ENCODE results near the gene ATAD1. TPM values are rescaled to one million over a fixed set of nuclear protein-coding genes. Genes with fewer than 3 reads are reported as not detected.

The ATAD1 gene
- total and polyA plus RNA-seq, 4 experiments from 2014 or later: 39.6 to 52.0 (median 44.0) TPM

DNA sequence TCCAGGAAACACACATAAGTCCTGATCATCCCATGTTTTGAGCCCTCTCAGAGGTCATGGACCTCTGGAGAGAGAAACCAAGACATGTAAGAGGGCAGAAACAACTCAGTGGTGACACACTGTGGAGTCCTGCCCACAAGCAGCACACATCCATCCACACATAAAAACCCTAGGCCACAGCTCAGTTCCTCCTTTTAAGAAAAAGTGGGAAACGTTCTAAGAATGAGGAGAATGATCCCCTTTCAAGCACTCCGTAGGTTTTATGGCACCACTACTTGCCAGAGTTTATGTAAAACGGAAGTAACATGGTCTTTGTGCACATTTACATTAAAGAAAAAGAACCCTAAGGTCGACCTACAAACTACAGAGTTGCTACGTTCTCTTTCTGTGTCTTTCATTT is 19.9 kb downstream of the ATAD1 start:
- Histone ChIP-seq H3K27me3 (ENCODE audit: insufficient read depth, low read length) (no peaks in the 10 kb centered on the region), H3K27ac (ENCODE audit: low read depth, low read length) (no peak overlapping the region), H3K4me3 (ENCODE audit: low read length in 2 of 2) (no peak overlapping the region), H3K9me3 (ENCODE audit: control insufficient read depth in 1 of 2, low read length in 2 of 2) (no peaks in the 10 kb centered on the region), H3K36me3 (ENCODE audit: insufficient read depth, low read length) (no peaks in the 10 kb centered on the region), H3K4me1 (ENCODE audit: insufficient read depth, low read length) (peaks cover 10% of the 10 kb centered on the region)
- no peak overlapping the region for H3K4me3 Mint-ChIP-seq
- ChIA-PET POLR2A (ENCODE audit: partially characterized antibody) (no interaction called here), CTCF (ENCODE audit: partially characterized antibody) (no interaction called here)
- H3K9me3 Mint-ChIP-seq: peaks cover 0 to 8% (median 7%) of the 10 kb centered on the region in 8 donors
- peaks cover 30 to 61% (median 40%) of the 10 kb centered on the region in 4 donors for H3K4me1 Mint-ChIP-seq
- intact Hi-C loops (cut with micrococcal nuclease): no loop called here
- H3K27ac Mint-ChIP-seq: peak overlapping the region in 1 of 7 donors; percentile 53
- no peak for DNase-seq
- no peaks in the 10 kb centered on the region for H3K27me3 Mint-ChIP-seq
- H3K36me3 Mint-ChIP-seq: peaks cover 38 to 47% of the 10 kb centered on the region in 2 donors

DNA sequence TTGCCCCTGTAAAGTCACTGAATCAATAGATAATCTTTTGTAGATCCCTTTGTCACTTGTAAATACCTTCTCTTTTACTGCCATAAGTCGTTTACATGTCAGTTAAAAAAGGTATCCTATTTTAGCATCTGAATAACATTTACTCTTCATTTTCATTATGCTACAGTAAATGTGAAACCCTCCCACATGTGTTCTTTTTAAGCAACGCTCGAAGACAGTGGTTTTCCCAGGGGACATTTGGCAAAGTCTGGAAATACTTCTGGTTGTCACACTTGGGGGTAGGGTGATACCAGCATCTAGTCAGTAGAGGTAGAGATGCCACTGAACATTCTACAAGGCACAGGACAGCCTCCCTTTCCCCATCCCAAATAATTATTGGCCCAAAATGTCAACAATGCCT is 23.7 kb downstream of the ATAD1 start:
- H3K36me3 Mint-ChIP-seq: peaks cover 27 to 40% of the 10 kb centered on the region in 2 donors

GRCh38 chr10:87790185-87790584 is 27.8 kb downstream of the ATAD1 start:
- DNase-seq: no peak
- Mint-ChIP-seq H3K27me3 (no peaks in the 10 kb centered on the region), H3K36me3 (peaks cover 29 to 45% of the 10 kb centered on the region in 2 donors), H3K9me3 (no peaks in the 10 kb centered on the region), H3K4me3 (no peak overlapping the region), H3K4me1 (peaks cover 17 to 45% (median 17%) of the 10 kb centered on the region in 4 donors), H3K27ac (no peak overlapping the region)
- Histone ChIP-seq H3K36me3 (ENCODE audit: insufficient read depth, low read length) (peaks cover 16% of the 10 kb centered on the region), H3K27ac (ENCODE audit: low read depth, low read length) (no peak overlapping the region), H3K4me1 (ENCODE audit: insufficient read depth, low read length) (no peaks in the 10 kb centered on the region), H3K4me3 (ENCODE audit: low read length in 2 of 2) (no peak overlapping the region), H3K9me3 (ENCODE audit: control insufficient read depth in 1 of 2, low read length in 2 of 2) (no peaks in the 10 kb centered on the region), H3K27me3 (ENCODE audit: insufficient read depth, low read length) (no peaks in the 10 kb centered on the region)
- ChIA-PET POLR2A (ENCODE audit: partially characterized antibody) (no interaction called here), CTCF (ENCODE audit: partially characterized antibody) (interaction anchor here (0.7 kb wide), 1 partner anchor 1539 kb away, joined by 3 read pairs; no protein-coding TSS in a partner anchor)
- intact Hi-C loops (cut with micrococcal nuclease): no loop called here

More for the DNA sequence above, 23.7 kb downstream of the ATAD1 start:
- peak overlapping the region in 6 of 7 donors; percentile 18 to 80 (median 69) for H3K27ac Mint-ChIP-seq
- Histone ChIP-seq H3K36me3 (ENCODE audit: insufficient read depth, low read length) (peaks cover 16% of the 10 kb centered on the region), H3K9me3 (ENCODE audit: control insufficient read depth in 1 of 2, low read length in 2 of 2) (no peaks in the 10 kb centered on the region), H3K4me1 (ENCODE audit: insufficient read depth, low read length) (peaks cover 10% of the 10 kb centered on the region), H3K27me3 (ENCODE audit: insufficient read depth, low read length) (no peaks in the 10 kb centered on the region), H3K27ac (ENCODE audit: low read depth, low read length) (no peak overlapping the region), H3K4me3 (ENCODE audit: low read length in 2 of 2) (no peak overlapping the region)
- no peaks in the 10 kb centered on the region for H3K9me3 Mint-ChIP-seq
- POLR2A ChIA-PET (ENCODE audit: partially characterized antibody): no interaction called here
- intact Hi-C loops (cut with micrococcal nuclease): no loop called here
- H3K4me3 Mint-ChIP-seq: no peak overlapping the region
- H3K4me1 Mint-ChIP-seq: peaks cover 26 to 68% (median 35%) of the 10 kb centered on the region in 4 donors
- CTCF ChIA-PET (ENCODE audit: partially characterized antibody): no interaction called here
- DNase-seq: no peak
- no peaks in the 10 kb centered on the region for H3K27me3 Mint-ChIP-seq

GRCh38 chr10:87786421-87786820 is 31.6 kb downstream of the ATAD1 start:
- Mint-ChIP-seq H3K36me3 (peaks cover 38 to 58% of the 10 kb centered on the region in 2 donors), H3K4me1 (peaks cover 0 to 26% (median 11%) of the 10 kb centered on the region in 4 donors), H3K27me3 (no peaks in the 10 kb centered on the region), H3K4me3 (no peak overlapping the region), H3K9me3 (no peaks in the 10 kb centered on the region), H3K27ac (peak overlapping the region in 2 of 7 donors; percentile 2 to 3)
- no peak for DNase-seq
- Histone ChIP-seq H3K36me3 (ENCODE audit: insufficient read depth, low read length) (peaks cover 13% of the 10 kb centered on the region), H3K27me3 (ENCODE audit: insufficient read depth, low read length) (no peaks in the 10 kb centered on the region), H3K27ac (ENCODE audit: low read depth, low read length) (no peak overlapping the region), H3K4me3 (ENCODE audit: low read length in 2 of 2) (no peak overlapping the region), H3K4me1 (ENCODE audit: insufficient read depth, low read length) (no peaks in the 10 kb centered on the region), H3K9me3 (ENCODE audit: control insufficient read depth in 1 of 2, low read length in 2 of 2) (no peaks in the 10 kb centered on the region)
- POLR2A ChIA-PET (ENCODE audit: partially characterized antibody): no interaction called here
- CTCF ChIA-PET (ENCODE audit: partially characterized antibody): interaction anchor here (1.6 kb wide), 1 partner anchor 14 kb away, joined by 4 read pairs; no protein-coding TSS in a partner anchor
- intact Hi-C loops (cut with micrococcal nuclease): no loop called here

DNA sequence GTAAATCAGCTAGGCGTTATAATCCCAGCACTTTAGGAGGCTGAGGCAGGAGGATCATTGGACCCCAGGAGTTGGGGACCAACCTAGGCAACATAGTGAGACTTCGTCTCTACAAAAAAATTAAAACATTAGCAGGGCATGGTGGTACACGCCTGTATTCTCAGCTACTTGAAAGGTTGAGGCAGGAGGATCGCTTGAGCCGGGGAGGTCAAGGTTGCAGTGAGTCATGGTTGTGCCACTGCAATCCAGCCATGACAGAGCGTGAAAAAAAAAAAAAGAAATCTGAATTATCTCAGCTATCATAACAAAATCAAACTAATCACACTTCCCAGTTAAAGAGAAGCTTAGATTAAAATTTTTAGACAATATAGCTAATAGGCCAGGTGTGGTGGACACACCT is 35.3 kb downstream of the ATAD1 start:
- H3K4me1 Mint-ChIP-seq: peaks cover 0 to 30% (median 12%) of the 10 kb centered on the region in 4 donors
- no peaks in the 10 kb centered on the region for H3K27me3 ChIP-seq (ENCODE audit: insufficient read depth, low read length)
- H3K4me3 ChIP-seq (ENCODE audit: low read length in 2 of 2): no peak overlapping the region
- no peak overlapping the region for H3K4me3 Mint-ChIP-seq
- H3K36me3 ChIP-seq (ENCODE audit: insufficient read depth, low read length): peaks cover 11% of the 10 kb centered on the region
- H3K9me3 ChIP-seq (ENCODE audit: control insufficient read depth in 1 of 2, low read length in 2 of 2): no peaks in the 10 kb centered on the region
- H3K27ac ChIP-seq (ENCODE audit: low read depth, low read length): no peak overlapping the region
- H3K9me3 Mint-ChIP-seq: no peaks in the 10 kb centered on the region
- no peak overlapping the region for H3K27ac Mint-ChIP-seq
- ChIA-PET CTCF (ENCODE audit: partially characterized antibody) (interaction anchor here (1.7 kb wide), 1 partner anchor 8 kb away, joined by 6 read pairs; no protein-coding TSS in a partner anchor), POLR2A (ENCODE audit: partially characterized antibody) (no interaction called here)
- no peak for DNase-seq
- H3K27me3 Mint-ChIP-seq: no peaks in the 10 kb centered on the region
- H3K4me1 ChIP-seq (ENCODE audit: insufficient read depth, low read length): no peaks in the 10 kb centered on the region
- H3K36me3 Mint-ChIP-seq: peaks cover 38 to 63% of the 10 kb centered on the region in 2 donors
- intact Hi-C loops (cut with micrococcal nuclease): no loop called here

DNA sequence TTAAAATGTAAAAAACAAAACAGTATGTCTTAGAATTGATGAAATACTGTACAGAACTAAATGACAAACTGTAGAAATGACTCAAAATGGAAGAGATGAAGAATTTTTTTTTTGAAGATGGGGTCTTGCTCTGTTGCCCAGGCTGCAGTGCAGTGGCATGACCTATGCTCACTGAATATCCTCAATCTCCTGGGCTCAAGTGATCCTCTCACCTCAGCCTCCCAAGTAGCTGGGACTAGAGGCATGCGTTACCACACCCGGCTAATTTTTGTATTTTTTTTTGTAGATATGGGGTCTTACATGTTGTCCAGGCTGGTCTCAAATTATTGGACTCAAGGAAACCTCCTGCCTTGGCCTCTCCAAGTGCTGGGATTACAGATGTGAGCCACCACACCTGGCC is 36.5 kb downstream of the ATAD1 start:
- ChIA-PET POLR2A (ENCODE audit: partially characterized antibody) (interaction anchor here (0.6 kb wide), 1 partner anchor 36 kb away, joined by 3 read pairs; no protein-coding TSS in a partner anchor), CTCF (ENCODE audit: partially characterized antibody) (no interaction called here)
- Histone ChIP-seq H3K27ac (ENCODE audit: low read depth, low read length) (no peak overlapping the region), H3K27me3 (ENCODE audit: insufficient read depth, low read length) (no peaks in the 10 kb centered on the region), H3K4me3 (ENCODE audit: low read length in 2 of 2) (no peak overlapping the region), H3K9me3 (ENCODE audit: control insufficient read depth in 1 of 2, low read length in 2 of 2) (no peaks in the 10 kb centered on the region), H3K4me1 (ENCODE audit: insufficient read depth, low read length) (no peaks in the 10 kb centered on the region), H3K36me3 (ENCODE audit: insufficient read depth, low read length) (peaks cover 11% of the 10 kb centered on the region)
- Mint-ChIP-seq H3K4me3 (no peak overlapping the region), H3K27me3 (no peaks in the 10 kb centered on the region), H3K27ac (peak overlapping the region in 1 of 7 donors; percentile 38), H3K36me3 (peaks cover 44 to 64% of the 10 kb centered on the region in 2 donors), H3K9me3 (no peaks in the 10 kb centered on the region), H3K4me1 (peaks cover 0 to 29% (median 12%) of the 10 kb centered on the region in 4 donors)
- intact Hi-C loops (cut with micrococcal nuclease): no loop called here
- no peak for DNase-seq

DNA sequence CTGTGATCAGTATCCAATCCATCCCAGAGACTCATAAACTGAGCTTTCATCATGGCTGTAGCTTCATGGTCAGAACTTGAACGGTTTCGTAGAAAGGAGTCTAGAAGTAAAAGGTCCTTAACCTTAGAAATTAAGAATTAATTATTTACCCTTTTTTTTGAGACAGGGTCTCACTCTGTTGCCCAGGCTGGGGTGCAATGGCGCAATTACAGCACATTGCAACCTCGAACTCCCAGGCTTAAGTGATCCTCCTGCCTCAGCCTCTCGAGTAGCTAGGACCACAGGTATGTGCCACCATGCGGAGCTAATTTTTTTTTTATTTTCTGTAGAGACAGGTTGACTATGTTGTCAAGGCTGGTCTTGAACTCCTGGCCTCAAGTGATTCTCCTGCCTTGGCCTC is 41.7 kb downstream of the ATAD1 start:
- Mint-ChIP-seq H3K27ac (no peak overlapping the region), H3K36me3 (peaks cover 40 to 49% of the 10 kb centered on the region in 2 donors), H3K4me1 (peaks cover 5 to 9% (median 7%) of the 10 kb centered on the region in 4 donors), H3K9me3 (no peaks in the 10 kb centered on the region), H3K27me3 (no peaks in the 10 kb centered on the region), H3K4me3 (no peak overlapping the region)
- no peak for DNase-seq
- POLR2A ChIA-PET (ENCODE audit: partially characterized antibody): no interaction called here
- no peaks in the 10 kb centered on the region for H3K4me1 ChIP-seq (ENCODE audit: insufficient read depth, low read length)
- no peaks in the 10 kb centered on the region for H3K27me3 ChIP-seq (ENCODE audit: insufficient read depth, low read length)
- H3K4me3 ChIP-seq (ENCODE audit: low read length in 2 of 2): no peak overlapping the region
- intact Hi-C loops (cut with micrococcal nuclease): no loop called here
- H3K27ac ChIP-seq (ENCODE audit: low read depth, low read length): no peak overlapping the region
- peaks cover 6% of the 10 kb centered on the region for H3K36me3 ChIP-seq (ENCODE audit: insufficient read depth, low read length)
- CTCF ChIA-PET (ENCODE audit: partially characterized antibody): interaction anchor here (1.0 to 1.4 kb wide), 2 partner anchors 12 to 42 kb away, joined by 3 to 4 read pairs; partner anchors contain the start of gene ATAD1
- H3K9me3 ChIP-seq (ENCODE audit: control insufficient read depth in 1 of 2, low read length in 2 of 2): no peaks in the 10 kb centered on the region
